Neuron (in vitro differentiated cells): ENCODE data around the gene FAM221B.

Experiments used
- H2AFZ ChIP-seq: one replicate; pipeline ENCODE4 v1.6.1; 2013; ENCODE audit warnings: low read depth, mild to moderate bottlenecking, inconsistent platforms, low read length, moderate library complexity
- H3K27me3 ChIP-seq: one replicate; pipeline ENCODE4 v1.6.1; 2013; ENCODE audit warnings: low read length; ENCODE audit not compliant: insufficient read depth
- H3K36me3 ChIP-seq: one replicate; pipeline ENCODE4 v1.6.1; 2013; ENCODE audit warnings: low read length; ENCODE audit not compliant: insufficient read depth
- H3K4me1 ChIP-seq: one replicate; pipeline ENCODE4 v1.6.1; 2013; ENCODE audit warnings: low read length; ENCODE audit not compliant: insufficient read depth
- H3K4me3 ChIP-seq: 2 replicates; pipeline ENCODE4 v1.5.1; 2013; ENCODE audit warnings: mild to moderate bottlenecking, low read length, moderate library complexity
- H3K9me3 ChIP-seq: one replicate; pipeline ENCODE4 v1.6.1; 2013; ENCODE audit warnings: low read length

FAM221B gene

DNA sequence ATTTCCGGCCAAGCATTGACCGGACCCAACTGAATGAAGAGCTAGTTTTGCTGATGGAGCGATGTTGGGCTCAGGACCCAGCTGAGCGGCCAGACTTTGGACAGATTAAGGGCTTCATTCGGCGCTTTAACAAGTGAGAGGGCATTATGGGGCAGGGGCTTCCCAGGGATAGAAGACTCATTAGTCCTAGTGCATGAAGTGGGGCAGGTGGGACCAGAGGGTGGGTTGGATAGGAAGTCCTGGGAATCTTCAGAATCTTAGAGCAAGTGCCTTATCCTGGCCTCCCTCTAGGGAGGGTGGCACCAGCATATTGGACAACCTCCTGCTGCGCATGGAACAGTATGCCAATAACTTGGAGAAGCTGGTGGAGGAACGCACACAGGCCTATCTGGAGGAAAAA is 22.4 kb downstream of the FAM221B start:
- Histone ChIP-seq H3K4me3 (no peak overlapping the region), H3K27me3 (peaks cover 12% of the 10 kb centered on the region), H2AFZ (no peak overlapping the region), H3K4me1 (no peaks in the 10 kb centered on the region), H3K36me3 (no peaks in the 10 kb centered on the region), H3K9me3 (no peaks in the 10 kb centered on the region)

DNA sequence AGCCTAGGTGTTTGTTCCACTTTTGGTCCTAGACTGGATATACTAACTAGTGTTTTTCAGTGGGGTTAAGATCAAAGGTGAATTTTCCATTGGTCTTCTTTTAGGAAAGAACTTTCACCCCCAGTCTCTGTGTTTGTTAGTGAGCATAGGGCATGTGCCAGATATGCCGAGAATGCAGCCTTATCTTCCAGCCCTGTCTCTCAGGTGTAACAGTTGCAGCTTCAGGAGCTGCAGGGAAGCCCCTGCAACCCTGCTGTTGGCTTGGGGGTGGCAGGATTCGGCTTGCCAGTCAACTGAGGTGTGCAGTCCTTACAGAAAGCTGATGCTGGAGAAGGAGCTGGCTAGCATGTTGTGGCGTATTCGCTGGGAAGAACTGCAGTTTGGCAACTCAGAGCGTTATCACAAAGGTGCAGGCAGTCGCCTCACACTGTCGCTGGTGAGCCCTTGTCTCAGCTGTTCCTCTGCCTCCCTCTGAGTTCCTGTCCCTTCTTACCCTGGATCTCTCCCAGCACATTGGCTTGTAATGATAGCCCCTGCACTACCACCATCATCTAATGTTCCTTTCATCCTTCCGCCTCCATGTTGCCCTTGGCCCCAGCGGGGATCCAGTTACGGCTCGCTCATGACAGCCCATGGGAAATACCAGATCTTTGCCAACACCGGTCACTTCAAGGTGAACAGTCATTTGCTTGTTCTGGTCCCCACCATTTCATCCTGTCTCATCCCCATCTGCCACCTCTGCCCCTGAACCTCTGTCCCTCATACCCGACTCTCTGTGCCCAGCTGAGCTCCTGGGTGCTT is 27.0 kb downstream of the FAM221B start:
- H3K9me3 ChIP-seq = no peaks in the 10 kb centered on the region
- H3K4me1 ChIP-seq = no peaks in the 10 kb centered on the region
- peaks cover 19% of the 10 kb centered on the region for H3K27me3 ChIP-seq
- no peak overlapping the region for H2AFZ ChIP-seq
- H3K36me3 ChIP-seq = no peaks in the 10 kb centered on the region
- no peak overlapping the region for H3K4me3 ChIP-seq

DNA sequence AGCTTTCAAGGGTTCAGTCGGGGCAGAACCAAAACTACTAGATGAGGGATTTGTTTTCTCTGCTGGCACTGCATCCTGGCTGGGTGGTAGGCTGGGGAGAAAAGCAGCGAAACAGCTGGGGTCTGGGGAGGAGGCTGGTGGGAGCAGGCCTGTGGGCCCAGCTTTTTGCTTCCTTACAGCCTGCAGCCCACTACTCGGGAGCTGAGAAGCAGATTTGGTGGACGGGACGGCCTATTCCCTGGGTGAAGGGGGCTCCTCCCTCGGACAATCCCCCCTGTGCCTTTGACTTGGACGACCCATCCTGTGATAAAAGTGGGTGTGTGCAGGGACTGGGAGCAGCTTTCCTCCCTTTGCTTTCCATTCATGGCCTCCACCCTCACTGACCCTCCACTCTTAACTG is 28.0 kb downstream of the FAM221B start:
- H2AFZ ChIP-seq = no peak overlapping the region
- H3K9me3 ChIP-seq = no peaks in the 10 kb centered on the region
- H3K4me3 ChIP-seq = no peak overlapping the region
- no peaks in the 10 kb centered on the region for H3K36me3 ChIP-seq
- H3K4me1 ChIP-seq = no peaks in the 10 kb centered on the region
- H3K27me3 ChIP-seq = peaks cover 19% of the 10 kb centered on the region

DNA sequence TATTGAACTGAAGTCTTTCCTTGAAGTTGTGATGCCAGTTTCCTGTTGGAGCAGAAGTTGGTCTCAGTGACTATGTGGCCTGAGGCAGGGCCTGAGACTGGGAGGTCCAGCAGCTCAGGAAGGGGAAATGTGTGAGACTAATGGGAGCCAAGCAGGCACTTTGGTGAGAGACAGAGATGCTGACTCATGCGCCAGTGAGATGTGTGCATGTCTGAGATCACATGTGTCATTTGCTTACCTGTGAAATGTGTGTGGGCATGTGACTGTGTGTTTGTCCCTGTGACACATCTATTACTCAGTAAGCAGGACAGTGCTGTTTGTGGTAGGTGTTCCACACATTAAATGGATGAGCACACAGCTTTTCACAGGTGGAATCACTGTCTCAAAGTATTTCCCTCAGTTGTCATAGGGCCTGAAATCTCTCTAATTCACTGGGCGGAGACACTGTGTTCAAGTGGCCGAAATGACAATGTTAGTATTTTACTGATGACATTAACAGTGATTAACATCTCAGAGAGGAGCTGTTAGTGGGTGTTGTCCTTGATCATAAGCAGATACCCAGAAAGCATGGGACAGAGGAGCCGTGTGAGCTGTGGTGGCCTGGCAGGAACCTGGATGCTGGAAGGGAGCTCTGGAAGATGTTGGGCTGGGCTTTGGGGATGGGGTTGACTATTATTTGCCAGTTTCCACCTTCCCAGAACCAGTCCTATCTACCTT is 29.7 kb downstream of the FAM221B start:
- H3K4me3 ChIP-seq = no peak overlapping the region
- no peaks in the 10 kb centered on the region for H3K9me3 ChIP-seq
- no peaks in the 10 kb centered on the region for H3K4me1 ChIP-seq
- H3K27me3 ChIP-seq = peaks cover 15% of the 10 kb centered on the region
- no peaks in the 10 kb centered on the region for H3K36me3 ChIP-seq
- no peak overlapping the region for H2AFZ ChIP-seq

DNA sequence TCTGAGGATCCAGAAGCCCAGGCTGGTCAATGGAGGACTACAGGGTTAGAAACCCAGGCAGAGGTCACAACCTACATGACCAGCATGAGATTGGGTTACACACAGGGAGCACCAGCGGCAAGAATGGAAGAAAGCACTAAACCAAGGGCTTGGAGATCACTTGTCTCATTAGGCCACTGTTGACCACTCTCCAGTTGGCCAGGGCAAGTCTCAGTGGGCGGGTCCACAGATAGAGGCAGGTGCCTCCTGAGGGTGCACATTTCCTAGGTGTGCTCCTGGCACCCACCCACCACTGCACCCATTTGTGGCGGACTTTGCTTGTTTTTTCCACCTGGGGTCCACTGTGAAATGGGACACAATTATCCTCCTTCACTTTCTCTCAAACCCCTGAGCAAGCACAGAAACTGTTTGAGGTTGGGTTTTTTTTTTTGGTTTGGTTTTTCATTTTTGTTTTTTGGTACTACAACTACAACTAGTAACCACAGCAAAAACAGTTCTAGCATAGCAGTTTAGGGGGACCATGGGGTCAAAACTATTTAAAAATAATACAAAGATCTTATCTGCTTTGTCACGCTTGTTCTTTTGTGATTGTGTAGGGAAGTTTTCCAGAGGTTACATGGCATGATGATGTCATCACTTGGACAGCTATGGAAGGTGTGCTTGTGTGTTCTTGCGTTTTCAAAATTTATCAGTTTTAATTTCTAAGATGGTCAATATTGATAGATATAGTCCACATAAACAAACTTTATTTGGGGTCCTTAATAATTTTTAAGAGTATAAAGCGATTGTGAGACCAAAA is 31.0 kb downstream of the FAM221B start:
- no peaks in the 10 kb centered on the region for H3K9me3 ChIP-seq
- H3K4me1 ChIP-seq = no peaks in the 10 kb centered on the region
- H3K36me3 ChIP-seq = no peaks in the 10 kb centered on the region
- H3K4me3 ChIP-seq = no peak overlapping the region
- H2AFZ ChIP-seq = no peak overlapping the region
- H3K27me3 ChIP-seq = peaks cover 19% of the 10 kb centered on the region

DNA sequence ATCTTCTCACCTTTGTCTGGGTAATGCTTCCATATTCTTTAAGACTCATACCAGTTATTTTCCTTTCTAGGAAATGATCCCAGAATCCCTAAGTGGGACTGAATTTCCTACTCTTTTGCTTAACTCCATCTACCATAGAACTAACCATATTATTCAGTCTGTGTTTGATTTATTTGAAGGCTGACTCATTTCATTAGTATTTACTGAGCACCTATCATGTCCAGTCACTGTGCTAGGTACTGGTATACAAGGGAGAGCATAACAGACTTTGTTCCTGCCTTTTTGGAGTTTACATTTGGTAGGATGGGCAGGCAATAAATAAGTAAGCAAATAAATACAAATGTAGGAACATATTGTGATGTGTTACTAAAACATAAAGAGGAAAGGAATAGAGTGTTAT is 32.8 kb downstream of the FAM221B start:
- Histone ChIP-seq H3K9me3 (no peaks in the 10 kb centered on the region), H3K4me1 (no peaks in the 10 kb centered on the region), H3K4me3 (no peak overlapping the region)

DNA sequence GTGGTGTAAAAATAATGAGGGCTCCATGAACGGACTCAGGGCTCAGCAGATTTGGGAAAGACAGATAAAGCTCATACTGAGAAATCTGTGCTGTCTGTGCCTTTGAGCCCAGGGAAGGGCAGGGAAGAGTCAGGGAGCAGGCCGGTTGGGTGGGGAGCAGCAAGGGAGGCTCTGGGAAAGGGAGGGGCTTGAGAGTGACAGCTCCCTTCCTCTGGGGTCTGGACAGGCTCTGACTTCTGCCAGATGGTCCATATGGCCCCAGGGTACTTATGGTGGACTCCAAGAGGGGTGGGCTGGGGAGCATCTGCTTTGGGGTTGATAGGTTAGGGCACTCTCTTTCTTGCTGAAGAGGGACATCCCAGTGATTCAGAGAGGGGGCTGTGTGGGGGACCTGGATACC is 35.1 kb downstream of the FAM221B start:
- H2AFZ ChIP-seq = no peak overlapping the region
- peaks cover 6% of the 10 kb centered on the region for H3K27me3 ChIP-seq
- no peak overlapping the region for H3K4me3 ChIP-seq
- H3K4me1 ChIP-seq = peaks cover 7% of the 10 kb centered on the region
- no peaks in the 10 kb centered on the region for H3K36me3 ChIP-seq
- H3K9me3 ChIP-seq = no peaks in the 10 kb centered on the region

More for the DNA sequence above, 32.8 kb downstream of the FAM221B start:
- no peaks in the 10 kb centered on the region for H3K36me3 ChIP-seq
- H3K27me3 ChIP-seq = peaks cover 9% of the 10 kb centered on the region
- H2AFZ ChIP-seq = no peak overlapping the region

DNA sequence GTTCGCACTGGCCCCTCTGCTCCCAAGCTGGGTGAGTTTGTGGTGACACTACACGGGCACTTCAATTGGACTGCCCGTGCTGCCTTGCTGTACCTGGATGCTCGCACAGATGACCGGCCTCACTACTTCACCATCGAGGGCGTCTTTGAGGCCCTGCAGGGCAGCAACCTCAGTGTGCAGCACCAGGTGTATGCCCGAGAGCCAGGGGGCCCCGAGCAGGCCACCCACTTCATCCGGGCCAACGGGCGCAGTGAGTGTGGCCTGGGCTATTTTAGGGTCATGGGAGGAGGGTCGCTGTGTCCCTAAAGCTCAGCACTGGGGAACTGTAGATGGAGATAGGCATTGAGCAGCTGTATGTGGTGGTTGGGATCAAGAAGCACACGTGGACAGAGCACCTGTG is 35.7 kb downstream of the FAM221B start:
- no peak overlapping the region for H3K4me3 ChIP-seq
- H3K36me3 ChIP-seq = no peaks in the 10 kb centered on the region
- H2AFZ ChIP-seq = no peak overlapping the region
- no peaks in the 10 kb centered on the region for H3K9me3 ChIP-seq
- H3K4me1 ChIP-seq = peaks cover 7% of the 10 kb centered on the region
- H3K27me3 ChIP-seq = peaks cover 6% of the 10 kb centered on the region

DNA sequence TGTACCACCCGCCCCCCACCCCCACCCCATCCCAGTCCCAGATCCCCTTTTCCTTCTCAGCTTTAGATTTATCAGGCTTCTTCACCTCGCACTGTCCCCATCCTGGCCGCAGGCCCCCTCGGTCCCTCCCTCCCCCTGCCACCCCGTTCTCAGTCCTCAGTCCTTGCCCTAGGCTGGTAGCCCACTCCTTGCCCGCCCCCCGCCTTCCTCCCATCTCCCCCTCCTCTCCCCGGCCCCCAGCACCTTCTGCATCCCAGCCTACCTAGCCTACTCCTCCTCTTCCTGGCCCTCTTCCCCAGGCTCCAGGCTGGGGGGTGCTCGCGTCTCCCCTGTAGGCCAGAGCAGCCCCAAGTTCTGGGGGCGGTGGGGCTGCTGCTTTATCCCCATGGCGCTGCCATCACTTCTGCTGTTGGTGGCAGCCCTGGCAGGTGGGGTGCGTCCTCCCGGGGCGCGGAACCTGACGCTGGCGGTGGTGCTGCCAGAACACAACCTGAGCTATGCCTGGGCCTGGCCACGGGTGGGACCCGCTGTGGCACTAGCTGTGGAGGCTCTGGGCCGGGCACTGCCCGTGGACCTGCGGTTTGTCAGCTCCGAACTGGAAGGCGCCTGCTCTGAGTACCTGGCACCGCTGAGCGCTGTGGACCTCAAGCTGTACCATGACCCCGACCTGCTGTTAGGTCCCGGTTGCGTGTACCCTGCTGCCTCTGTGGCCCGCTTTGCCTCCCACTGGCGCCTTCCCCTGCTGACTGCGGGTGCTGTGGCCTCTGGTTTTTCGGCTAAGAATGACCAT is 36.3 kb downstream of the FAM221B start:
- Histone ChIP-seq H3K27me3 (peaks cover 6% of the 10 kb centered on the region), H2AFZ (no peak overlapping the region), H3K36me3 (no peaks in the 10 kb centered on the region), H3K4me1 (peaks cover 7% of the 10 kb centered on the region), H3K4me3 (no peak overlapping the region), H3K9me3 (no peaks in the 10 kb centered on the region)

DNA sequence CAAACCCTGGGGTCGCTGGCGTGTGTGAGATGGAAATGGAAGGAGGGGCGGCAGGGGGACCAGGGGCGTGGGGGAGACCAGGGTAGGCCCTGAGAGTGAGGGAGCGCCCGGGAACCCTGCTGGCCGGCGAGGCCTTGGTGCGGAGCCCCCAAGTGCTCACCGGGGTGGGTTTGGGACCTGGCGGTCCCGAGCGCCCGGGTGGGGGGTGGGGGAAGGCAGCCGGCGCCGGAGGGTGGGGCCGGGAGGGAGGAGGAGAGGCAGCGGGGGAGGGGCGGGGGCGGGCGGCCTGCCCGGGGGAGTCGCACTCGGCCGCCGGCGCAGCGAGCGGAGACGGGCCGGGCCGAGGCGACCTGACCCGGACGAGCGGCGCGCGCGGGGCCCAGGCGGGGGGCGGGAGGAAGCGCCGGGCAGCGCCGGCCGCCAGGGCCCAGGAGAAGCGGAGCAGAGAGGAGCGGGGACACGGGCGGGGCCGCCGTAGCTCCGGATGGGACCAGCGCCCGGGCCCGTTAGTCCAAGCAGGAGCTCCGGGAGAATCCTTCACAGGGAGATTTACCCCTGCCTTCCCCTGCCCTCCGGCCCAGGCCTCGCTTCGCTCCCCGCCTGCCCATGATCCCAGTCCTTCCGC is 37.1 kb downstream of the FAM221B start, which contains the start of gene NPR2:
Gene NPR2 (plus strand): TSS at position 295 of the 625 bp plus-strand sequence. CDS start 818 bp downstream, outside the sequence.
- Histone ChIP-seq H3K4me3 (no peak within 1 kb of the TSS), H3K36me3 (no peaks in the 10 kb centered on the region), H3K4me1 (peaks cover 7% of the 10 kb centered on the region), H3K9me3 (no peaks in the 10 kb centered on the region), H2AFZ (peak within 1 kb of the TSS; percentile 10), H3K27me3 (peaks cover 3% of the 10 kb centered on the region)

DNA sequence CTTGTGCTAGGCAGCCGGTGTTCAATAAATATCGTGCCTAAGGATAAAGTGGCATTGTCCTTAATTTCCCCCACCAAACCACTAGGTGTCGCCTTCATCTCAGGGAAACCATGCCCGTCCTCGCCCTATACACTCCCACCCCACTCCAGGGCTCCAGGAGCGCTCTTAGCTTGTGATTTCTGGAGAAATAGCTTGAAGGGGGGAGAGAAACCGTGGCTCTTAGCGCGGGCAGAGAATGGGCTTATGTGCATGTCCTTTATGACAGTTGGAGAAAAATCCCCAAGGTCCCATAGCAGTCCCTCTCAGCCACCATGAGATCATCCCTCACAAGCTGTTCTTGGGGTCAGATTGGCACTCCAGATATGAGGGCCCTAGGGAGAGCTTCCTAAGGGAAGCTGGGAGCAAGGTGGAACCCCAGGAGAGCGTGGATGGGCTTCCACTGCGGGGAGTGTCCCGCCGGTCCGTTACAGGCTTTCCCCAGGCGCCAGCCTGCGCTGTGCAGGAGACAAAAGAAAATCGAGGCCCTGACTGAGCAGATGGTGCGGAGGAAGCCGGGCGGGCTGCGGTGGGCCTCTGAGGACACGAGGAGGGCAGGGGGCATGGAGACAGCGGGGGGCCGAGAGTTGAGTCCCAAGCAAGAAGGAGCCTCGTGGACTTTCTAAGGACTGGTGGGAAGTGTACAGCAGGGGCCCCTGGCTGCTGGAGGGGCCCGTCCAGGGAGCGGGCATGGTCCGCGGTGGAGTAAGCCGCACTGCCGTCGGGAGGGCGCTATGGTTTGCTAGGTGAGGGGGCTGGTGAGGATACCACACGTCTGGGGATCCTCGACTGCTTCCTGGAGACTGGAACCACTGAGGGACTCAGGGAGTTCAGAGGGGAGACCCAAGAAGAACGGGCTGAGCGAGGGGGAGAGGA is 37.9 kb downstream of the FAM221B start:
- no peaks in the 10 kb centered on the region for H3K9me3 ChIP-seq
- H3K27me3 ChIP-seq = peaks cover 3% of the 10 kb centered on the region
- H3K36me3 ChIP-seq = no peaks in the 10 kb centered on the region
- no peak overlapping the region for H3K4me3 ChIP-seq
- H3K4me1 ChIP-seq = peaks cover 7% of the 10 kb centered on the region
- H2AFZ ChIP-seq = peak overlapping the region; percentile 10
